OCI-LY7 (cell line): ENCODE data around the gene PCDH9. TPM values are rescaled to one million over a fixed set of nuclear protein-coding genes. Genes with fewer than 3 reads are reported as not detected.

ENCODE experiments used
- BruUV-seq: library from RNA; stranded (reverse); fragments of 400-500 nt; replicated peaks from 2 replicates; lab custom pipeline; 2021; lab: Mats Ljungman, UMichigan
- CTCF ChIA-PET: fragments of 300-600 bp; sonication (Branson Sonifier 250); formaldehyde crosslinking; loops from one replicate; lab custom pipeline; 2022; ENCODE audit warnings: antibody characterized with exemption; ENCODE audit not compliant: unreplicated experiment; lab: Charles Lee
- POLR2A ChIA-PET: fragments of 300-600 bp; sonication (Branson Sonifier 250); formaldehyde crosslinking; loops from one replicate; lab custom pipeline; 2022; ENCODE audit warnings: antibody characterized with exemption; lab: Charles Lee
- DNase-seq: peaks from one replicate; pipeline ENCODE4 v3.0.0-alpha.2; 2015; ENCODE audit warnings: low spot score
- H2AFZ ChIP-seq: fragments of 200-600 bp; sonication (generic), shearing (Covaris generic); 2 replicates; pipeline ENCODE4 v1.6.1; 2014; ENCODE audit warnings: mild to moderate bottlenecking, antibody characterized with exemption, low read length, moderate library complexity
- H3K27ac ChIP-seq: fragments of 200-600 bp; sonication (generic); 2 replicates; pipeline ENCODE4 v1.5.1; 2014; ENCODE audit warnings: mixed run types, low read depth, mild to moderate bottlenecking, moderate library complexity, low read length, inconsistent platforms; ENCODE audit not compliant: poor library complexity, severe bottlenecking
- H3K36me3 ChIP-seq: fragments of 200-600 bp; sonication (generic); 2 replicates; pipeline ENCODE4 v1.6.1; 2014; ENCODE audit warnings: mild to moderate bottlenecking, antibody characterized with exemption, low read length, moderate library complexity, mixed read lengths; ENCODE audit not compliant: insufficient read depth
- H3K4me1 ChIP-seq: fragments of 200-600 bp; sonication (generic); 2 replicates; pipeline ENCODE4 v1.5.1; 2014; ENCODE audit warnings: mild to moderate bottlenecking, low read length; ENCODE audit not compliant: insufficient read depth, poor library complexity, severe bottlenecking
- H3K4me2 ChIP-seq: fragments of 200-600 bp; sonication (generic); 2 replicates; pipeline ENCODE4 v1.6.1; 2014; ENCODE audit warnings: mild to moderate bottlenecking, low read length
- H3K4me3 ChIP-seq: fragments of 200-600 bp; sonication (generic); 2 replicates; pipeline ENCODE4 v1.5.1; 2014; ENCODE audit warnings: mild to moderate bottlenecking, low read depth, low read length; ENCODE audit not compliant: poor library complexity, severe bottlenecking
- H3K79me2 ChIP-seq: fragments of 200-600 bp; sonication (generic); 2 replicates; pipeline ENCODE4 v1.6.1; 2016; ENCODE audit warnings: low read depth, mild to moderate bottlenecking, low read length, moderate library complexity, mixed read lengths; ENCODE audit not compliant: insufficient read depth
- H3K9me2 ChIP-seq: fragments of 200-600 bp; sonication (generic); 2 replicates; pipeline ENCODE4 v1.6.1; 2016; ENCODE audit warnings: mild to moderate bottlenecking, low read length, mixed read lengths; ENCODE audit not compliant: insufficient read depth
- H3K9me3 ChIP-seq: fragments of 200-600 bp; sonication (generic); 2 replicates; pipeline ENCODE4 v1.6.1; 2014; ENCODE audit warnings: mild to moderate bottlenecking, mixed run types, low read length, mixed read lengths
- H4K20me1 ChIP-seq: fragments of 200-600 bp; sonication (generic); 2 replicates; pipeline ENCODE4 v1.6.1; 2014; ENCODE audit warnings: mild to moderate bottlenecking, antibody characterized with exemption, low read length, moderate library complexity, mixed read lengths; ENCODE audit not compliant: insufficient read depth
- EZH2phosphoT487 ChIP-seq: fragments of 200-600 bp; sonication (generic); IDR thresholded peaks from 2 replicates; pipeline ENCODE4 v1.6.1; 2018; ENCODE audit warnings: low read depth, borderline replicate concordance, mild to moderate bottlenecking, mixed run types, antibody characterized with exemption, low read length, moderate library complexity, mixed read lengths
- intact Hi-C: fragments of 100-400 bp; cut with micrococcal nuclease; formaldehyde crosslinking; loops from one replicate; pipeline ENCODE4 v1.10.0; 2022; ENCODE audit not compliant: unreplicated experiment
- total RNA-seq, 2 experiments: library from RNA; depleted of rRNA in 1 of 2; stranded (reverse); fragments of >200 nt in 1 of 2; shearing (Covaris generic) in 1 of 2; gene quantifications; 2 replicates each; pipeline ENCODE4 v1.2.3, GENCODE V29; 2014 to 2022
- TF ChIP-seq, protein P1 (sequence below): fragments of 200-600 bp; sonication (generic); conservative IDR thresholded peaks from 2 replicates; pipeline ENCODE4 v1.5.1; 2014; ENCODE audit warnings: mild to moderate bottlenecking, antibody characterized with exemption, low read length, moderate library complexity, mixed read lengths

Gene PCDH9
- total RNA-seq, 2 experiments from 2014 or later = 20.1 to 26.0 TPM

DNA sequence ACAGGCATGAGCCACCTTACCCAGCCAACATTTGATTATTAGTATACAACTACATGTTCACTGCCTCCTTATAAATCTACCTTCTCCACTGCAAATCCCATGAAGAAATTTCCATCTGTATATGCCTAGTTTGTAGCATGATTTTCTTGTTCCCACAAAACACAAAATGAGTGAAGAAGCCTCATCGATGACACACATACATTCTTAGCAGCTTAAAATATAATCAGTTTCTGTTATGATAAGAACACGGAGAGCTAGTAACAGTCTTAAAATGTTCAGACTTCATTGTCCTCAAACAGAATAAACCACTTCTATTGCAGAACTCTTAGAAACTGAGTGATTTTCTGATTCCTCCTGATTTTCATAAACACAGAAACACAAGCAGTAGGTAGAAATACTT, 740.5 kb downstream of the PCDH9 start:
- no peak for TF ChIP-seq EZH2phosphoT487
- Histone ChIP-seq H3K36me3 (peaks cover 7% of the 10 kb centered on the region), H3K4me3 (no peak overlapping the region), H2AFZ (peak overlapping the region; percentile 73; the same call in 1 of the 2 replicates), H3K9me2 (no peaks in the 10 kb centered on the region), H3K79me2 (no peaks in the 10 kb centered on the region), H4K20me1 (no peaks in the 10 kb centered on the region), H3K9me3 (peaks cover 6% of the 10 kb centered on the region; the same call in 1 of the 2 replicates), H3K4me1 (peaks cover 30% of the 10 kb centered on the region), H3K4me2 (no peak overlapping the region), H3K27ac (no peak overlapping the region)
- ChIA-PET POLR2A (interaction anchor here (0.9 to 1.2 kb wide), 2 partner anchors 11 to 16 kb away, joined by 3 read pairs; no protein-coding TSS in a partner anchor), CTCF (no interaction called here)
- no TSS peak for BruUV-seq
- intact Hi-C loops = no loop called here
- no peak for DNase-seq

GRCh38 chr13:66489172-66489571, 741.0 kb downstream of the PCDH9 start:
- peaks cover 30% of the 10 kb centered on the region for H3K4me1 ChIP-seq
- ChIA-PET POLR2A (interaction anchor here (0.9 to 1.2 kb wide), 2 partner anchors 10 to 15 kb away, joined by 3 read pairs; no protein-coding TSS in a partner anchor), CTCF (no interaction called here)
- H2AFZ ChIP-seq = peak overlapping the region; percentile 73; the same call in 1 of the 2 replicates
- TF ChIP-seq, protein P1, sequence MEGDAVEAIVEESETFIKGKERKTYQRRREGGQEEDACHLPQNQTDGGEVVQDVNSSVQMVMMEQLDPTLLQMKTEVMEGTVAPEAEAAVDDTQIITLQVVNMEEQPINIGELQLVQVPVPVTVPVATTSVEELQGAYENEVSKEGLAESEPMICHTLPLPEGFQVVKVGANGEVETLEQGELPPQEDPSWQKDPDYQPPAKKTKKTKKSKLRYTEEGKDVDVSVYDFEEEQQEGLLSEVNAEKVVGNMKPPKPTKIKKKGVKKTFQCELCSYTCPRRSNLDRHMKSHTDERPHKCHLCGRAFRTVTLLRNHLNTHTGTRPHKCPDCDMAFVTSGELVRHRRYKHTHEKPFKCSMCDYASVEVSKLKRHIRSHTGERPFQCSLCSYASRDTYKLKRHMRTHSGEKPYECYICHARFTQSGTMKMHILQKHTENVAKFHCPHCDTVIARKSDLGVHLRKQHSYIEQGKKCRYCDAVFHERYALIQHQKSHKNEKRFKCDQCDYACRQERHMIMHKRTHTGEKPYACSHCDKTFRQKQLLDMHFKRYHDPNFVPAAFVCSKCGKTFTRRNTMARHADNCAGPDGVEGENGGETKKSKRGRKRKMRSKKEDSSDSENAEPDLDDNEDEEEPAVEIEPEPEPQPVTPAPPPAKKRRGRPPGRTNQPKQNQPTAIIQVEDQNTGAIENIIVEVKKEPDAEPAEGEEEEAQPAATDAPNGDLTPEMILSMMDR = no peak
- TF ChIP-seq EZH2phosphoT487 = no peak
- no peak overlapping the region for H3K4me3 ChIP-seq
- no TSS peak for BruUV-seq
- H3K27ac ChIP-seq = no peak overlapping the region
- no peaks in the 10 kb centered on the region for H4K20me1 ChIP-seq
- no peaks in the 10 kb centered on the region for H3K79me2 ChIP-seq
- H3K4me2 ChIP-seq = no peak overlapping the region
- H3K9me3 ChIP-seq = peaks cover 6% of the 10 kb centered on the region; the same call in 1 of the 2 replicates
- H3K9me2 ChIP-seq = no peaks in the 10 kb centered on the region
- peaks cover 7% of the 10 kb centered on the region for H3K36me3 ChIP-seq
- intact Hi-C loops = no loop called here
- DNase-seq = no peak

DNA sequence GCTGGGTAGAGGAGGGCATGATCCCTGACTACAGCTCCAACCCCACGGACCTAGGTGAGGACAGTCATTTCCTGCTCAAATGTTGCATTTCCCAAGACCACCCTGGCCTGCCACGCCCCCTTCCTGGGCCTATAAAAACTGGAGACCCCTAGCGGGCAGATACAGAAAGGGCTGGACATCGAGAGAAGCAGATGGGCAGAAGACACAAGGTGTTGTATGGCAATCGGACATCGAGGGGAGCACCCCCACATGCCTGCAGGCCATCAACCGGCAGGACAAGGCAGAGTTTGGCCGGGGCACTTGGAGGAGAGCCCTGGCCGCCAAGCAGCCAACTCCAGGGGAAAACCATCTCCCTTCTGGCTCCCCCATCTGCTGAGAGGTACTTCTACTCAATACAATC, 746.4 kb downstream of the PCDH9 start:
- no peak for DNase-seq
- no TSS peak for BruUV-seq
- no peak overlapping the region for H3K4me2 ChIP-seq
- ChIA-PET CTCF (no interaction called here), POLR2A (interaction anchor here (0.5 kb wide), 1 partner anchor 66 kb away, joined by 3 read pairs; no protein-coding TSS in a partner anchor)
- H3K9me3 ChIP-seq = no peaks in the 10 kb centered on the region
- no peaks in the 10 kb centered on the region for H4K20me1 ChIP-seq
- H2AFZ ChIP-seq = 0 out of 2 replicates have a peak overlapping the region, but pooled peaks have one; percentile 26
- H3K4me1 ChIP-seq = no peaks in the 10 kb centered on the region
- no peaks in the 10 kb centered on the region for H3K36me3 ChIP-seq
- H3K27ac ChIP-seq = no peak overlapping the region
- intact Hi-C loops = no loop called here
- H3K79me2 ChIP-seq = no peaks in the 10 kb centered on the region
- H3K4me3 ChIP-seq = no peak overlapping the region
- TF ChIP-seq EZH2phosphoT487 = no peak
- TF ChIP-seq, protein P1 = no peak
- no peaks in the 10 kb centered on the region for H3K9me2 ChIP-seq
